ENCODE results near the gene RLBP1. TPM values are rescaled to one million over a fixed set of nuclear protein-coding genes. Genes with fewer than 3 reads are reported as not detected.

The RLBP1 gene
- total and polyA plus RNA-seq, 2 experiments from 2014 or later = not detected

DNA sequence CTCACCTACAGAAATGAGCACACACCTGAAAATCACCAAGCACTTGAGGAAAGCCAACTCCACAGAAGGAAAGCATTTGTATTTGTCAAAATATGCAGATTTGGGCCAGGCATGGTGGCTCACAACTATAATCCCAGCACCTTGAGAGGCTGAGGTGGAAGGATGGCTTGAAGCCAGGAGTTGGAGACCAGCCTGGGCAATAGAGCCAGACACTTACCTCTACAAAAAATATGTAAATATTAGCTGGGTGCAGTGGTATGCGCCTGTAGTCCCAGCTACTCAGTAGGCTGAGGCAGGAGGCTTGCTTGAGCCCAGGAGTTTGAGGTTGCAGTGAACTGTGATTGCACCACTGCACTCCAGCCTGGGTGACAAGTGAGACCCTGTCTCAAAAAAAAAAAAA, 12.3 kb downstream of the RLBP1 start:
- Mint-ChIP-seq H3K9me3 (no peaks in the 10 kb centered on the region), H3K27ac (no peak overlapping the region), H3K27me3 (ENCODE audit: insufficient read depth, low read depth, poor library complexity) (peaks cover 13% of the 10 kb centered on the region), H3K4me1 (peaks cover 3% of the 10 kb centered on the region; the same call in 1 of the 3 replicates), H3K4me3 (no peak overlapping the region), H3K36me3 (ENCODE audit: low read depth) (no peaks in the 10 kb centered on the region)
- Histone ChIP-seq H3K4me2 (no peak overlapping the region), H3K79me2 (replicated peaks; ENCODE audit: insufficient read depth) (no peaks in the 10 kb centered on the region), H3K27ac (ENCODE audit: low read depth) (no peak overlapping the region), H3K27me3 (ENCODE audit: insufficient read depth) (no peaks in the 10 kb centered on the region), H4K20me1 (replicated peaks; ENCODE audit: insufficient read depth) (no peaks in the 10 kb centered on the region), H2AFZ (no peak overlapping the region), H3F3A (replicated peaks; ENCODE audit: low read depth) (no peaks in the 10 kb centered on the region), H3K4me3 (no peak overlapping the region), H3K36me3 (ENCODE audit: insufficient read depth) (no peaks in the 10 kb centered on the region), H3K9me2 (ENCODE audit: insufficient read depth) (no peaks in the 10 kb centered on the region), H3K4me1 (ENCODE audit: insufficient read depth) (no peaks in the 10 kb centered on the region; the same call in 1 of the 2 replicates)
- DNase-seq (ENCODE audit: low spot score) (no peak), ATAC-seq (no peak)
- TF ChIP-seq, protein P1, sequence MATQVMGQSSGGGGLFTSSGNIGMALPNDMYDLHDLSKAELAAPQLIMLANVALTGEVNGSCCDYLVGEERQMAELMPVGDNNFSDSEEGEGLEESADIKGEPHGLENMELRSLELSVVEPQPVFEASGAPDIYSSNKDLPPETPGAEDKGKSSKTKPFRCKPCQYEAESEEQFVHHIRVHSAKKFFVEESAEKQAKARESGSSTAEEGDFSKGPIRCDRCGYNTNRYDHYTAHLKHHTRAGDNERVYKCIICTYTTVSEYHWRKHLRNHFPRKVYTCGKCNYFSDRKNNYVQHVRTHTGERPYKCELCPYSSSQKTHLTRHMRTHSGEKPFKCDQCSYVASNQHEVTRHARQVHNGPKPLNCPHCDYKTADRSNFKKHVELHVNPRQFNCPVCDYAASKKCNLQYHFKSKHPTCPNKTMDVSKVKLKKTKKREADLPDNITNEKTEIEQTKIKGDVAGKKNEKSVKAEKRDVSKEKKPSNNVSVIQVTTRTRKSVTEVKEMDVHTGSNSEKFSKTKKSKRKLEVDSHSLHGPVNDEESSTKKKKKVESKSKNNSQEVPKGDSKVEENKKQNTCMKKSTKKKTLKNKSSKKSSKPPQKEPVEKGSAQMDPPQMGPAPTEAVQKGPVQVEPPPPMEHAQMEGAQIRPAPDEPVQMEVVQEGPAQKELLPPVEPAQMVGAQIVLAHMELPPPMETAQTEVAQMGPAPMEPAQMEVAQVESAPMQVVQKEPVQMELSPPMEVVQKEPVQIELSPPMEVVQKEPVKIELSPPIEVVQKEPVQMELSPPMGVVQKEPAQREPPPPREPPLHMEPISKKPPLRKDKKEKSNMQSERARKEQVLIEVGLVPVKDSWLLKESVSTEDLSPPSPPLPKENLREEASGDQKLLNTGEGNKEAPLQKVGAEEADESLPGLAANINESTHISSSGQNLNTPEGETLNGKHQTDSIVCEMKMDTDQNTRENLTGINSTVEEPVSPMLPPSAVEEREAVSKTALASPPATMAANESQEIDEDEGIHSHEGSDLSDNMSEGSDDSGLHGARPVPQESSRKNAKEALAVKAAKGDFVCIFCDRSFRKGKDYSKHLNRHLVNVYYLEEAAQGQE (IDR thresholded peaks at IDR 0.05; ENCODE audit: unreplicated experiment) = no peak
- no peak for TF ChIP-seq EZH2phosphoT487 (IDR thresholded peaks at IDR 0.05; ENCODE audit: unreplicated experiment)
- TF ChIP-seq, protein P2, sequence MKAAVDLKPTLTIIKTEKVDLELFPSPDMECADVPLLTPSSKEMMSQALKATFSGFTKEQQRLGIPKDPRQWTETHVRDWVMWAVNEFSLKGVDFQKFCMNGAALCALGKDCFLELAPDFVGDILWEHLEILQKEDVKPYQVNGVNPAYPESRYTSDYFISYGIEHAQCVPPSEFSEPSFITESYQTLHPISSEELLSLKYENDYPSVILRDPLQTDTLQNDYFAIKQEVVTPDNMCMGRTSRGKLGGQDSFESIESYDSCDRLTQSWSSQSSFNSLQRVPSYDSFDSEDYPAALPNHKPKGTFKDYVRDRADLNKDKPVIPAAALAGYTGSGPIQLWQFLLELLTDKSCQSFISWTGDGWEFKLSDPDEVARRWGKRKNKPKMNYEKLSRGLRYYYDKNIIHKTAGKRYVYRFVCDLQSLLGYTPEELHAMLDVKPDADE (IDR thresholded peaks at IDR 0.05) = no peak
- TF ChIP-seq ZNF114 (CRISPR knock-in tag; IDR thresholded peaks at IDR 0.05) = no peak
- no peak for TF ChIP-seq POLR2AphosphoS5 (IDR thresholded peaks at IDR 0.05; ENCODE audit: low read depth)
- no peak for TF ChIP-seq CREB1 (CRISPR knock-in tag; IDR thresholded peaks at IDR 0.05; ENCODE audit: low read depth)

DNA sequence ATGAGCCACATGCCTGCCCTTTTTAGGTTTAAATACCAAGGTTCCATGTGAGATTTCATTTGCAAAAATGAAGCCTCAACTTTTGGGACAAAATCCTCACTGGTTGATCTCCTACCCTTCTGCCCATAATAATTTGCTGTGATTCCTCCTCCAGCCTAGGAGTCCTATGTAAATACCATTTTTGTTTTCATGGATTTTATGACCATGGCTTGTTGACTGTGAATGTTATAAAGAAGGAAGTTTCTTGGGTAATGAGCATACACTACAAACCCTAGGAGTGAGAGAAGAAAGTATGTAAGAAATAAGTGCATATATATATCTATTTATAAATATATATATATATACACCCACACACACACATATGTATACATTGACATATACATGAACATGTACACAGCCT, 13.1 kb downstream of the RLBP1 start:
- Histone ChIP-seq H2AFZ (no peak overlapping the region), H3K4me2 (no peak overlapping the region), H4K20me1 (replicated peaks; ENCODE audit: insufficient read depth) (no peaks in the 10 kb centered on the region), H3K27ac (ENCODE audit: low read depth) (no peak overlapping the region), H3K4me1 (ENCODE audit: insufficient read depth) (no peaks in the 10 kb centered on the region; the same call in 1 of the 2 replicates), H3K79me2 (replicated peaks; ENCODE audit: insufficient read depth) (no peaks in the 10 kb centered on the region), H3K4me3 (no peak overlapping the region), H3F3A (replicated peaks; ENCODE audit: low read depth) (no peaks in the 10 kb centered on the region), H3K36me3 (ENCODE audit: insufficient read depth) (no peaks in the 10 kb centered on the region), H3K9me2 (ENCODE audit: insufficient read depth) (no peaks in the 10 kb centered on the region), H3K27me3 (ENCODE audit: insufficient read depth) (no peaks in the 10 kb centered on the region)
- no peak for ATAC-seq
- no peak overlapping the region for H3K27ac Mint-ChIP-seq
- H3K27me3 Mint-ChIP-seq (ENCODE audit: insufficient read depth, low read depth, poor library complexity) = peaks cover 13% of the 10 kb centered on the region
- H3K4me3 Mint-ChIP-seq = no peak overlapping the region
- no peaks in the 10 kb centered on the region for H3K36me3 Mint-ChIP-seq (ENCODE audit: low read depth)
- H3K9me3 Mint-ChIP-seq = no peaks in the 10 kb centered on the region
- H3K4me1 Mint-ChIP-seq = peaks cover 3% of the 10 kb centered on the region; the same call in 2 of the 3 replicates
- DNase-seq (ENCODE audit: low spot score) = no peak
- TF ChIP-seq, protein P3, sequence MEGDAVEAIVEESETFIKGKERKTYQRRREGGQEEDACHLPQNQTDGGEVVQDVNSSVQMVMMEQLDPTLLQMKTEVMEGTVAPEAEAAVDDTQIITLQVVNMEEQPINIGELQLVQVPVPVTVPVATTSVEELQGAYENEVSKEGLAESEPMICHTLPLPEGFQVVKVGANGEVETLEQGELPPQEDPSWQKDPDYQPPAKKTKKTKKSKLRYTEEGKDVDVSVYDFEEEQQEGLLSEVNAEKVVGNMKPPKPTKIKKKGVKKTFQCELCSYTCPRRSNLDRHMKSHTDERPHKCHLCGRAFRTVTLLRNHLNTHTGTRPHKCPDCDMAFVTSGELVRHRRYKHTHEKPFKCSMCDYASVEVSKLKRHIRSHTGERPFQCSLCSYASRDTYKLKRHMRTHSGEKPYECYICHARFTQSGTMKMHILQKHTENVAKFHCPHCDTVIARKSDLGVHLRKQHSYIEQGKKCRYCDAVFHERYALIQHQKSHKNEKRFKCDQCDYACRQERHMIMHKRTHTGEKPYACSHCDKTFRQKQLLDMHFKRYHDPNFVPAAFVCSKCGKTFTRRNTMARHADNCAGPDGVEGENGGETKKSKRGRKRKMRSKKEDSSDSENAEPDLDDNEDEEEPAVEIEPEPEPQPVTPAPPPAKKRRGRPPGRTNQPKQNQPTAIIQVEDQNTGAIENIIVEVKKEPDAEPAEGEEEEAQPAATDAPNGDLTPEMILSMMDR (conservative IDR thresholded peaks at IDR 0.05; ENCODE audit: low read depth in 2 of 2) = no peak
- TF ChIP-seq JUNB (IDR thresholded peaks at IDR 0.05; ENCODE audit: unreplicated experiment) = no peak
- TF ChIP-seq, protein P2 (IDR thresholded peaks at IDR 0.05) = no peak
- no peak for TF ChIP-seq STAT1 (IDR thresholded peaks at IDR 0.05; ENCODE audit: unreplicated experiment)
- no peak for TF ChIP-seq ZNF331 (CRISPR knock-in tag; IDR thresholded peaks at IDR 0.05; ENCODE audit: low read depth)
- no peak for TF ChIP-seq NANOG (IDR thresholded peaks at IDR 0.05; ENCODE audit: borderline replicate concordance)
- TF ChIP-seq CREB1 (CRISPR knock-in tag; IDR thresholded peaks at IDR 0.05; ENCODE audit: low read depth) = no peak
